Caco-2 (cell line): Measurements from ENCODE around the gene JDP2. TPM values are rescaled to one million over a fixed set of nuclear protein-coding genes. Genes with fewer than 3 reads are reported as not detected.

Experiments
- BruUV-seq: library from RNA; stranded (reverse); fragments of 400-500 nt; replicated peaks from 2 replicates; lab custom pipeline; 2021; lab: Mats Ljungman, UMichigan
- CTCF ChIA-PET: fragments of 300-600 bp; sonication (Branson Sonifier 250); formaldehyde crosslinking; loops from one replicate; lab custom pipeline; 2022; ENCODE audit warnings: antibody characterized with exemption; lab: Charles Lee
- POLR2A ChIA-PET: fragments of 300-600 bp; sonication (Branson Sonifier 250); formaldehyde crosslinking; loops from one replicate; lab custom pipeline; 2022; ENCODE audit warnings: antibody characterized with exemption; lab: Charles Lee
- DNase-seq, 2 experiments: peaks; one replicate each; pipeline versions ENCODE4 v3.0.0 to v3.0.0-alpha.2; 2020 to 2022
- H3K27me3 ChIP-seq: replicated peaks from 2 replicates; pipeline ENCODE4 v1.6.0; 2011; ENCODE audit warnings: low read length; ENCODE audit not compliant: control insufficient read depth, insufficient read depth
- H3K36me3 ChIP-seq: 2 replicates; pipeline ENCODE4 v1.5.1; 2011; ENCODE audit warnings: low read length; ENCODE audit not compliant: control insufficient read depth, insufficient read depth
- H3K4me1 ChIP-seq: fragments of 250-450 bp; sonication (Bioruptor Pico); 2 replicates; pipeline ENCODE4 v1.5.1; 2020; ENCODE audit warnings: mild to moderate bottlenecking
- H3K4me3 ChIP-seq: 2 replicates; pipeline ENCODE4 v1.5.1; 2011; ENCODE audit warnings: low read depth, mild to moderate bottlenecking, control low read depth, low read length
- H3K9me3 ChIP-seq: fragments of 250-450 bp; sonication (Bioruptor Pico); 2 replicates; pipeline ENCODE4 v1.5.1; 2020; ENCODE audit warnings: mild to moderate bottlenecking, moderate library complexity
- H3K27ac Mint-ChIP-seq: one replicate; pipeline ENCODE4 v1.8.0; 2022; ENCODE audit warnings: mixed read lengths; ENCODE audit not compliant: unreplicated experiment
- H3K27me3 Mint-ChIP-seq: one replicate; pipeline ENCODE4 v1.8.0; 2022; ENCODE audit warnings: mixed read lengths; ENCODE audit not compliant: insufficient read depth, unreplicated experiment
- H3K36me3 Mint-ChIP-seq: one replicate; pipeline ENCODE4 v1.8.0; 2022; ENCODE audit warnings: mild to moderate bottlenecking, mixed read lengths; ENCODE audit not compliant: insufficient read depth, unreplicated experiment
- H3K4me1 Mint-ChIP-seq: one replicate; pipeline ENCODE4 v1.8.0; 2022; ENCODE audit warnings: low read depth, mixed read lengths; ENCODE audit not compliant: unreplicated experiment
- H3K4me3 Mint-ChIP-seq: one replicate; pipeline ENCODE4 v1.8.0; 2022; ENCODE audit warnings: mild to moderate bottlenecking, moderate library complexity, mixed read lengths; ENCODE audit not compliant: unreplicated experiment
- H3K9me3 Mint-ChIP-seq: one replicate; pipeline ENCODE4 v1.8.0; 2022; ENCODE audit warnings: mixed read lengths; ENCODE audit not compliant: unreplicated experiment
- intact Hi-C: fragments of 100-400 bp; cut with micrococcal nuclease; formaldehyde crosslinking; loops from one replicate; pipeline ENCODE4 v1.10.0; 2022; ENCODE audit not compliant: unreplicated experiment
- total RNA-seq: library from RNA; stranded (reverse); gene quantifications from 2 replicates; pipeline ENCODE4 v1.2.3, GENCODE V29; 2022
- TF ChIP-seq, protein P1 (sequence below), 2 experiments: fragments of 200-600 bp in 1 of 2; IDR thresholded peaks; 1 replicate in 1 of 2; 2 replicates in 1 of 2; pipeline versions ENCODE4 v1.5.1 to v1.8.0; 2011 to 2022; ENCODE audit warnings: antibody characterized with exemption in 1 of 2, control low read depth in 1 of 2, inconsistent platforms in 1 of 2, low read depth in 1 of 2, low read length in 1 of 2, mild to moderate bottlenecking in 1 of 2, moderate library complexity in 1 of 2; ENCODE audit not compliant: insufficient read depth in 1 of 2, severe bottlenecking in 1 of 2, unreplicated experiment in 1 of 2

The JDP2 gene
- total RNA-seq, 1 experiment from 2014 or later, result 95.7 TPM

GRCh38 chr14:75452900-75453816, 25.3 kb downstream of the JDP2 start:
- Histone ChIP-seq H3K36me3 (no peaks in the 10 kb centered on the region; the same call in 1 of the 2 replicates), H3K4me3 (no peak overlapping the region), H3K27me3 (no peaks in the 10 kb centered on the region), H3K9me3 (no peaks in the 10 kb centered on the region), H3K4me1 (peaks cover 77% of the 10 kb centered on the region)
- DNase-seq, result peak; percentile 88 to 94
- intact Hi-C loops, result loop anchor here (1.0 to 2.0 kb wide), 4 partner anchors 20 to 146 kb away; no protein-coding TSS in a partner anchor
- ChIA-PET CTCF (interaction anchor here (0.6 to 2.3 kb wide), 3 partner anchors 68 to 147 kb away, joined by 3 to 9 read pairs (median 7); no protein-coding TSS in a partner anchor), POLR2A (interaction anchor here (0.6 to 1.1 kb wide), 3 partner anchors 10 to 354 kb away, joined by 3 to 8 read pairs (median 4); partner anchors contain the start of gene JDP2)
- Mint-ChIP-seq H3K36me3 (peaks cover 97% of the 10 kb centered on the region), H3K9me3 (no peaks in the 10 kb centered on the region), H3K27me3 (no peaks in the 10 kb centered on the region), H3K4me3 (peak overlapping the region; percentile 43), H3K4me1 (peaks cover 63% of the 10 kb centered on the region), H3K27ac (peak overlapping the region; percentile 82)
- TF ChIP-seq, protein P1, sequence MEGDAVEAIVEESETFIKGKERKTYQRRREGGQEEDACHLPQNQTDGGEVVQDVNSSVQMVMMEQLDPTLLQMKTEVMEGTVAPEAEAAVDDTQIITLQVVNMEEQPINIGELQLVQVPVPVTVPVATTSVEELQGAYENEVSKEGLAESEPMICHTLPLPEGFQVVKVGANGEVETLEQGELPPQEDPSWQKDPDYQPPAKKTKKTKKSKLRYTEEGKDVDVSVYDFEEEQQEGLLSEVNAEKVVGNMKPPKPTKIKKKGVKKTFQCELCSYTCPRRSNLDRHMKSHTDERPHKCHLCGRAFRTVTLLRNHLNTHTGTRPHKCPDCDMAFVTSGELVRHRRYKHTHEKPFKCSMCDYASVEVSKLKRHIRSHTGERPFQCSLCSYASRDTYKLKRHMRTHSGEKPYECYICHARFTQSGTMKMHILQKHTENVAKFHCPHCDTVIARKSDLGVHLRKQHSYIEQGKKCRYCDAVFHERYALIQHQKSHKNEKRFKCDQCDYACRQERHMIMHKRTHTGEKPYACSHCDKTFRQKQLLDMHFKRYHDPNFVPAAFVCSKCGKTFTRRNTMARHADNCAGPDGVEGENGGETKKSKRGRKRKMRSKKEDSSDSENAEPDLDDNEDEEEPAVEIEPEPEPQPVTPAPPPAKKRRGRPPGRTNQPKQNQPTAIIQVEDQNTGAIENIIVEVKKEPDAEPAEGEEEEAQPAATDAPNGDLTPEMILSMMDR (IDR thresholded peaks at IDR 0.05; ENCODE audit: insufficient read depth in 1 of 2, low read depth in 1 of 2, low read length in 1 of 2, severe bottlenecking in 1 of 2, unreplicated experiment in 1 of 2), result no peak
- no TSS peak for BruUV-seq

GRCh38 chr14:75453817-75454434, 26.1 kb downstream of the JDP2 start:
- no peaks in the 10 kb centered on the region for H3K9me3 Mint-ChIP-seq
- H3K4me1 Mint-ChIP-seq, result peaks cover 56% of the 10 kb centered on the region
- ChIA-PET POLR2A (interaction anchor here (0.6 to 1.1 kb wide), 3 partner anchors 11 to 355 kb away, joined by 3 to 8 read pairs (median 4); partner anchors contain the start of gene JDP2), CTCF (interaction anchor here (0.6 to 2.3 kb wide), 3 partner anchors 67 to 148 kb away, joined by 3 to 9 read pairs (median 7); no protein-coding TSS in a partner anchor)
- no peak overlapping the region for H3K4me3 Mint-ChIP-seq
- no peak overlapping the region for H3K4me3 ChIP-seq
- peaks cover 69% of the 10 kb centered on the region for H3K4me1 ChIP-seq
- peaks cover 97% of the 10 kb centered on the region for H3K36me3 Mint-ChIP-seq
- H3K36me3 ChIP-seq, result no peaks in the 10 kb centered on the region; the same call in 1 of the 2 replicates
- intact Hi-C loops, result loop anchor here (1.0 to 2.0 kb wide), 4 partner anchors 21 to 147 kb away; no protein-coding TSS in a partner anchor
- H3K27ac Mint-ChIP-seq, result peak overlapping the region; percentile 83
- no peaks in the 10 kb centered on the region for H3K27me3 ChIP-seq
- TF ChIP-seq, protein P1 (IDR thresholded peaks at IDR 0.05; ENCODE audit: insufficient read depth in 1 of 2, low read depth in 1 of 2, low read length in 1 of 2, severe bottlenecking in 1 of 2, unreplicated experiment in 1 of 2), result no peak
- no peaks in the 10 kb centered on the region for H3K27me3 Mint-ChIP-seq
- BruUV-seq, result no TSS peak
- no peak for DNase-seq
- H3K9me3 ChIP-seq, result no peaks in the 10 kb centered on the region
